Measurements from ENCODE around the gene PARP16.
"Not testable (repeated sequence)": the region's sequence is repeated elsewhere in the genome, so short reads cannot be mapped to it uniquely, and the experiment has no call there.

PARP16 gene

GRCh38 chr15:65270811-65271545 lies 15.7 kb downstream of the PARP16 start:
- DNase-seq = peak; percentile 85

GRCh38 chr15:65268411-65268810 lies 18.3 kb downstream of the PARP16 start:
- no peak for DNase-seq

GRCh38 chr15:65266469-65266868 lies 20.2 kb downstream of the PARP16 start:
- DNase-seq = no peak

- DNase-seq = no peak
Measured at GRCh38 chr15:65264863-65265430, 21.7 kb downstream of the PARP16 start.

GRCh38 chr15:65263313-65263712 lies 23.4 kb downstream of the PARP16 start:
- no peak for DNase-seq

GRCh38 chr15:65260968-65261367 lies 25.7 kb downstream of the PARP16 start:
- no peak for DNase-seq

GRCh38 chr15:65259367-65259797 lies 27.3 kb downstream of the PARP16 start:
- DNase-seq = peak; percentile 67

- peak; percentile 50 for DNase-seq
Measured at GRCh38 chr15:65258375-65259262, 28.1 kb downstream of the PARP16 start.

- no peak for DNase-seq
Measured at GRCh38 chr15:65255486-65256140, 31.1 kb downstream of the PARP16 start.

GRCh38 chr15:65254758-65255157 lies 31.9 kb downstream of the PARP16 start:
- DNase-seq = no peak

GRCh38 chr15:65254356-65254755 lies 32.3 kb downstream of the PARP16 start:
- peak; percentile 74 for DNase-seq

GRCh38 chr15:65249641-65250040 lies 37.0 kb downstream of the PARP16 start:
- peak; percentile 42 for DNase-seq

GRCh38 chr15:65248511-65249255 lies 38.0 kb downstream of the PARP16 start:
- peak; percentile 67 for DNase-seq

- no peak for DNase-seq
Measured at GRCh38 chr15:65246939-65247338, 39.7 kb downstream of the PARP16 start.

GRCh38 chr15:65246026-65246714 lies 40.5 kb downstream of the PARP16 start:
- DNase-seq = no peak

GRCh38 chr15:65245096-65245856 lies 41.4 kb downstream of the PARP16 start:
- peak; percentile 83 for DNase-seq

- DNase-seq = no peak
Measured at GRCh38 chr15:65244638-65245037, 42.0 kb downstream of the PARP16 start.

GRCh38 chr15:65236443-65236842 lies 50.2 kb downstream of the PARP16 start:
- not testable (repeated sequence) for DNase-seq

GRCh38 chr15:65233696-65234095 lies 53.0 kb downstream of the PARP16 start:
- DNase-seq = no peak

- DNase-seq = no peak
Measured at GRCh38 chr15:65232520-65232919, 54.2 kb downstream of the PARP16 start.

GRCh38 chr15:65231306-65231705 lies 55.4 kb downstream of the PARP16 start:
- no peak for DNase-seq

Data from right hindlimb (tissue), 1 donor.